ENCODE measurements around the gene C2orf80.
A peak's percentile ranks its signal among the peaks of the same experiment; 100 is the strongest.

C2orf80 gene

GRCh38 chr2:208186893-208187292 is 2.9 kb downstream of the C2orf80 start:
- H3K27ac ChIP-seq = no peak overlapping the region
- no peak for TF ChIP-seq CTCF (conservative IDR thresholded peaks at IDR 0.05)

DNA sequence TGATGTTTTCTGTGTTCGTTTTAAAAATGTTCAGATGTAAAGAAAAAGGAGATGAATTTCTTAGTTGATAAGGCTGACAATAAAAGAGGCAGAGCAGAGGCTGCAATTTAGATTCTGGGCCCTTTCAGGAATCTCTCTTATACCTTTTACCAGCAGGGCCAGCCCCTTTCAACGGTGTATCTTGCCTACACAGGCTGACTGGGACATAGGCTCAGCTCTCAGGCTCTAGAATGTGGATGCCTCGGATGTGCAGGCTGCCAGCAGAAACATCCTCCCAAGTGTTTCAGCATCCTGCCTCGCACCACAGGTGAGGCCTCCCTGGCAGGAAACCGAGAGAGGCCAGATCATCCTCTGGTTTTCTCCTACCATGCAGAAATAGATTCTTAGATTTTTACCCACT is 3.4 kb downstream of the C2orf80 start:
- no peak for TF ChIP-seq CTCF (conservative IDR thresholded peaks at IDR 0.05)
- no peak overlapping the region for H3K27ac ChIP-seq

DNA sequence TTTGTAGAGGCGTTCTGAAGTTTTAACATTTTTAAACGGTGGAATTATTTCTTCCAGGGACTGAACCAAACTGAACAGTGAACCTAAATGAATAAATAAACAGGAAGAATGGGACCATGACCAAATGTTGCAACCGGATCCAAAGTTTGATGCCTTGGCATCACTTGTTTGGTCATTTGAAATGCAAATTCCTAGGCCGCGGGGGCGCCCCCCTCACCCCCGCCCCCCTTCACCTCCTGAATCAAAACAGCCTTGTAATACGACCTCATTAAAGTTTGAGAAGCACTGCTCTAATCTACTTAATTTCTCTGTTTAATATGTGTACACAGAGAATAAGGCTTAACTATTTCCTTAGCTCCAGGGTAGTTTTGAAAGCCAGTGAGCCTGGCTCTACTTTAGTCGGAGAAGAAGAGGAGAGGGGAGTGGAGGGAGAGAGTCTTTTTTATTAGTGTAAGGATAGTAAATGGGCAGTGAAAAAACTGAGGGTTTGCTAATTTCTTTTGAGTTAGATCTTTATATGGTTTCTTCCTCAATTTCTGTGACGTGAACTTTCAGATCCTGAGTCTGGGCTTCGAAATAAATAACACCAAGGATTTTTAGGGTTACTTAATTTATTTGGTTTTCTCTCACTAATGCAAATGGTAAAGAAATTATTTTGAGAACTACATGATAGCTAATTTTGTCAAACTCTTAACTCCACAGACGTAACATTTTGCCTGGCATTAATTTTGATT is 5.7 kb downstream of the C2orf80 start:
- H3K27ac ChIP-seq = peak overlapping the region; percentile 19; the same call in 1 of the 2 replicates
- no peak for TF ChIP-seq CTCF (conservative IDR thresholded peaks at IDR 0.05)

GRCh38 chr2:208183526-208183925 is 6.3 kb downstream of the C2orf80 start:
- H3K27ac ChIP-seq = no peak overlapping the region
- no peak for TF ChIP-seq CTCF (conservative IDR thresholded peaks at IDR 0.05)

GRCh38 chr2:208182835-208183234 is 7.0 kb downstream of the C2orf80 start:
- no peak overlapping the region for H3K27ac ChIP-seq
- TF ChIP-seq CTCF (conservative IDR thresholded peaks at IDR 0.05) = no peak

DNA sequence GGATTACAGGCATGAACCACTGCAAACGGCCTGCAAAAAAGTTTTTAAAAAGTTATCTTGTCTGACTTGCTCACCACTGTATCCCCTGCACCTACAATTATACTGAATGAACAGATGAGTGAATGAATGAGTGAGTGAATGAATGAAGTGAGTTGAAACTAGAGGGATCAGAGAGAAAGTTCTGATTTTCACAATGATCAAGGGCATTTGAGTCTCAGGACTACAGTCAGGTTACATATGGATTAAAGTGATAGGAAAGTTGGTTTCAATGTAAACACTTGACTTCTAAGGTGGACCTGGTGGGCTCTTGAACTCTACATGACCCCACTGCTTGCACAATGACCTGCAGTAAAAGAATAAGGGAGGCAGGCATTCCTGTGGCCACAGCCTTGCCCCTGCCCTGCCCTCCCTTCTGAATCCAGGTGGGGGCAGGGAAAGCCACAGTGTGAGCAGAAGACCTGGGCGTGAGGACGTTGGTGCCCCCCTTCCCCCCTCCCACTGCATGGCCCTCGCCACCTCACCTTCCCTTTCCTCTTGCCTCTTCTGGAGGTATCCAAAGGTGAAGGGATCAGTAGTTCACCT is 10.7 kb downstream of the C2orf80 start:
- no peak overlapping the region for H3K27ac ChIP-seq
- no peak for TF ChIP-seq CTCF (conservative IDR thresholded peaks at IDR 0.05)

- no peak for TF ChIP-seq CTCF (conservative IDR thresholded peaks at IDR 0.05)
- peak overlapping the region; percentile 24; the same call in 1 of the 2 replicates for H3K27ac ChIP-seq
Measured at GRCh38 chr2:208175840-208176153, 14.0 kb downstream of the C2orf80 start.

All from VCaP (cell line).